LNCaP clone FGC (cell line): Measurements from ENCODE around the gene KRTAP10-2.

Experiments used
- DNase-seq: peaks from one replicate; pipeline ENCODE4 v3.0.0-alpha.2; 2011; ENCODE audit warnings: low read depth
- H3K4me3 ChIP-seq: 2 replicates; pipeline ENCODE4 v1.5.1; 2011; ENCODE audit warnings: mild to moderate bottlenecking, low read depth, low read length, control low read depth
- TF ChIP-seq, protein P1 (sequence below): IDR thresholded peaks from 2 replicates; pipeline ENCODE4 v1.5.1; 2012; ENCODE audit warnings: mild to moderate bottlenecking; ENCODE audit not compliant: control insufficient read depth, insufficient read depth; ENCODE audit errors: extremely low read depth

The KRTAP10-2 gene

DNA sequence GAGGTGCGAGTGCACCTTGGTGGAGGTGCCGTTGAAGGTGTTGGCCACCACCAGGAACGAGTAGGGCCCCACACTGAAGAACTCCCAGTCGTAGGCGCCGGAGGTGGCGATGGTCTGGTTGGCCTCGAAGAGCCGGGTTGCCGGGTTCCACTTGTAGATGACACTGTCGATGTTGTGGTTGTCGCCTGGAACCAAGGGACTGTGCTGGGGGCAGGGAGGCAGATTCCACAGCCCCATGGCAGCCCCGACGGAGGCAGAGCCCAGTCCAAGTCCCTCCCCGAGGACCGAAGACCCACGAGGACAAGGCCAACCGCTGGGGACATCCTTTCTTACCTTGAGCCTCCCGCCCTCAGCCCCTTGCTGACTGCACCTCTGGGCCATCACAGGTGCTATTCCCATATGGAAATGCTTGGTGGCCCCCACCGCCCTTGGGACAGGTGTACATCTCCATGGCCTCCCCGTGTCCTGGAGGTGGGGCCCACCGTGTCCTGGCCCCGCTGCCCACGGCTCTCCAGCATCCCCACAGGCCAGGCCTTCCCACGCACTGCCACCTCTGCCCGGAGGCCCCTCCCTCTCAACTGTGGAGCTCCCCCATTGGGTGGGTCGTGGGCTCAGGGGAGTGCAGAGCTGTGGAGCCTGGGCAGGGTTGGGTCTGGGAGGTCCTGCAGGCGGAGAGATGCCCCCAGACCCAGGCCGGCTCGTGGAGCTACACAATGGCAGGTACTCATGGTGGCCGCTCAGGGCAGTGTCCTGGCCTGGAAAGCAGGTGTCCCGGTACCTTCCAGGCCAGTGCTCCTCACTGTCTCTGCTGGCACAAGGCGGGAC is 29.2 kb downstream of the KRTAP10-2 start:
- H3K4me3 ChIP-seq: no peak overlapping the region
- DNase-seq: no peak
- TF ChIP-seq, protein P1, sequence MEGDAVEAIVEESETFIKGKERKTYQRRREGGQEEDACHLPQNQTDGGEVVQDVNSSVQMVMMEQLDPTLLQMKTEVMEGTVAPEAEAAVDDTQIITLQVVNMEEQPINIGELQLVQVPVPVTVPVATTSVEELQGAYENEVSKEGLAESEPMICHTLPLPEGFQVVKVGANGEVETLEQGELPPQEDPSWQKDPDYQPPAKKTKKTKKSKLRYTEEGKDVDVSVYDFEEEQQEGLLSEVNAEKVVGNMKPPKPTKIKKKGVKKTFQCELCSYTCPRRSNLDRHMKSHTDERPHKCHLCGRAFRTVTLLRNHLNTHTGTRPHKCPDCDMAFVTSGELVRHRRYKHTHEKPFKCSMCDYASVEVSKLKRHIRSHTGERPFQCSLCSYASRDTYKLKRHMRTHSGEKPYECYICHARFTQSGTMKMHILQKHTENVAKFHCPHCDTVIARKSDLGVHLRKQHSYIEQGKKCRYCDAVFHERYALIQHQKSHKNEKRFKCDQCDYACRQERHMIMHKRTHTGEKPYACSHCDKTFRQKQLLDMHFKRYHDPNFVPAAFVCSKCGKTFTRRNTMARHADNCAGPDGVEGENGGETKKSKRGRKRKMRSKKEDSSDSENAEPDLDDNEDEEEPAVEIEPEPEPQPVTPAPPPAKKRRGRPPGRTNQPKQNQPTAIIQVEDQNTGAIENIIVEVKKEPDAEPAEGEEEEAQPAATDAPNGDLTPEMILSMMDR: no peak

DNA sequence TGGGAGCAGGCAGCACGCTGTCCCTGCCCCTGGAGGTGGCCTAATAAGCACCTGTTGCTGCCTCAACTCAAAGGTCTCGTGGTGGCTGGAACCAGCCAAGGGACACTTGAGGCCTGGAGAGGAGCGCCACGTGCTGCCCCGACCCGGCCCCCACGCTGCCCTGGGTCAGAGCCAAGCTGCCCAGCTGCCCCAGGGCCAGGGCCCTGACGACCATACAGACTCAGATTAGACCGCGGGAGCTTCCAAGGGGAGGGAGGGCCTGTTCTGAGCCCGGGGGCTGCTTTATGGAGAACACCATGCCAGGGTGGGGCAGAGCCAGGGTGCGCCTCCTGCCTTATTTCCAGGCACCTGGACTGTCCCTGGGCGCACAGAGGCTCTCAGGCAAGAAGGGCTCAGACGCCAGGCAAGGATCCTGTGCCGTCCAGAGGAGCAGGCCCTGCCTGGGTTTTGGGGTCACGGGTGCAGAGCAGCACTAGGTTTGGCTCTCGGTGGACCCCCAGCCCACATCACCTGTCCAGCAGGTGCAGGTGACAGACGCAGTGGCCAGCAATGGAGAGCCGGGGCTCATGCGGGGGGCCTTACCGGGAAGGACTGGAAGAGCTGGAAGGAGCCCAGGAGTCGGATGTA is 29.9 kb downstream of the KRTAP10-2 start:
- TF ChIP-seq, protein P1: no peak
- no peak overlapping the region for H3K4me3 ChIP-seq
- DNase-seq: no peak

DNA sequence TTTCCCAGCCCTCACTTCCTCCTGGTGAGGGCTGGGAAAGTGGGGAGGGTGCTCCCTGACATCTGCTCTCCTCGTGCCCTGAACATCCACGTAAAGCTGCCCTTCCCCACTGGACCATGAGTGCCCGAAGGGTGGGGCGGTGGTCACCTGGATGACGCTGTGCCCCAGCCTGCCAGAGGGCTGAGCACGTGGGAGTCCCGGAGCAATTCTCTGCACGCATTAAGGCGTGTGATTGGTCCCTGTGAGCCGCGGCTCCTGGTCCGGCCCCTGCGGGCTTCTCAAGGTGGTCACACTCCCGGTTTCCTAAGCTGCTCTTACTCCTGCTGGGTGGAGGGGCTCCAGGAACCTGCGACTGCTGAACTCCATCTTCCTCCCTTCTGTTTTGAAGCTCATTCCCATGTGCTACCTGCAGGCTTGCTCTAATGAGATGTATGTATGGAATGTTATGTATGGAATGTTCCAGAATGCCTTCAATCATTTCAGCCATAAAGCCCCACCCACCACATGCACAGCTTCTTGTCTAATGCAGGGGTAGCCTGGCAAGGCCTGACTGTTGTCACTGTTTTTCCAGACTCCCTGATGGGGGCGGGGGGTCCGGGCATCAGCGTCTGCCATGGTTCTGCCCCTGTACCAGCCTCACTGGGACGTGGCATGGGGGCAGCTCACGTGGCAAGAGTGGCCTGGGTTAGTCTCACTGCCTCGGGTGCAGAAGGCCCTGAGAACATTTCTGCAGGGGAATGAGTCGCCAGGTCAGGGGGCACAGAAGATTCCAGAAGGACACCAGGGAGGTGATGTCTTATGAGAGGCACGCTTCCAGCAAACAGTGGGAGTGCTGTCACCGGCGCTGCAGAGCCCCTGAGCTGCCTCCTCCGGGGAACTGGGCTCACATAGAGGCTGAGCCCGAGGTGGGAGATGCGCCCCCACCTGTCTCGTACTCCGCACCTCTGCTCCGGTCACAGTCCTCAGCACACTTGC is 30.7 kb downstream of the KRTAP10-2 start:
- TF ChIP-seq, protein P1: no peak
- no peak overlapping the region for H3K4me3 ChIP-seq
- no peak for DNase-seq

DNA sequence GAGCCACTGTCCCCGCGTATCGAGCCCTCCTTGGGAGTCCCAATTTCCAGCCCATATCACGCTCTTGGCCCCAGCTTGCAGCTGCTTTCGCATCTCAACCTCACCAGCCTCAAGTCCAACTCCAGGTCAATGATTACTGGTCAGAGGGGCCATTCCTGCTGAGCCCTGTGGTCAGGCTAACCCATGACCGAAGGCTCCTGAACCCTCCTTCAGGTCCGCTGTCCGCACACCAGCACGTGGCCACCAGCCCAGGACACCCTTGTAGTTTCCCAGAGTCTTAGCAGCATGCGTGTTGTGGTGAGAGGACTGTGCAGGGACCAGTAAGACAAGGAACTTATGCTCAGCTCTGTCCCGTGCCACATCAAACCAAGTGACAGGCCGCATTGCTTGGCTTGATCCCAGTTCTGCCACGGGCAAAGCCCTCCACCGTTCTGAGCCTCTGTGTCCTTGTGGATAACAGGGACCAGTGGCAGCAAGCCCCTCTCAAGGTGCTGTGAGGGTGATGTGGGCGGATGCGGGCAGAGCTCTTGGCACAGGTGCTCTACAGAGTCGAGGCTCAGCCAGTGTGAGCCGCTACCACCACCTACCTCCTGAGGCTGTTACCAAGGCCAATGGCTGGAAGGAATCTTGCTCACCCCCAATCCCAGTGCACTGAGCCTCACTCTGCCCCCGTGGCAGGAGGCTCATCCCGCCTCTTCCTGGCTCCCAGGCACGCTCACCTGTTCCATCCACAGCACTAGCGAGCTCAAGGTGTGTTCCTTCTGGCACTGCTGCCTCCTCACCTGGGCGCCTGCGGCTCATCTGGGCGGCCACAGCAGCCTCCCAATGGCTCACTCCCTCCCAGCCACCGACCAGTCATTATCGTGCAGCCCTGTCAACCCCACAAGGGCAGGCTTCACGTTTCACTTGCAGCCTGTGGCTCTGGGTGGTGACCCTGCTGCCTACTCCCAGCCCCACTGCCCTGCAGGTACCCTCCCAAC is 31.7 kb downstream of the KRTAP10-2 start:
- TF ChIP-seq, protein P1: no peak
- DNase-seq: no peak
- H3K4me3 ChIP-seq: no peak overlapping the region

DNA sequence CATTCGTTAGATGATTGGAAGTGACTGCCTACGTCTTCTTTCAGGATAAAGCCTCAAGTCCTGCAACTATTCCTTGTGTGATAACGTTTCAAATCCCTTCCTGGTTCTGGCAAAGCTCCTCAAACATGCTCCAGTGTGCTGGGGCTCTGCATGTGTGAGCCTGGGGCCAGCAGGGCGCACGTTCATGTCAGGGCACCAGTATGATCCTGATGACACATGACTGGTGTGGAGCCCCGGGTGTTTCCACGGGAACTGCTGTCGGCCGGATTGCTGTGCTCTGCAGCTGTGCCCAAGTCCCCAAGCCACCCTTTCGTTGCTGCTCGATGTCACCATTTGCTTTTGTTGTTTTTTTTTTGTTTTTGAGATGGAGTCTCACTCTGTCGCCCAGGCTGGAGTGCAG is 32.6 kb downstream of the KRTAP10-2 start:
- TF ChIP-seq, protein P1: no peak
- H3K4me3 ChIP-seq: peak overlapping the region; percentile 83
- no peak for DNase-seq
